GM12892 (cell line): Measurements from ENCODE around the gene RHD.
"Not testable (repeated sequence)": the region's sequence is repeated elsewhere in the genome, so short reads cannot be mapped to it uniquely, and the experiment has no call there.

Experiments
- POLR2A ChIP-seq: IDR thresholded peaks from 2 replicates; pipeline ENCODE4 v1.6.1; 2011; ENCODE audit warnings: low read depth, low read length, control low read depth
- POLR2AphosphoS5 ChIP-seq: IDR thresholded peaks from 2 replicates; pipeline ENCODE4 v1.6.1; 2011; ENCODE audit warnings: low read depth, low read length, control low read depth
- TAF1 ChIP-seq: IDR thresholded peaks from 2 replicates; pipeline ENCODE4 v1.6.1; 2011; ENCODE audit warnings: low read depth, mild to moderate bottlenecking, control low read depth, low read length, borderline replicate concordance

DNA sequence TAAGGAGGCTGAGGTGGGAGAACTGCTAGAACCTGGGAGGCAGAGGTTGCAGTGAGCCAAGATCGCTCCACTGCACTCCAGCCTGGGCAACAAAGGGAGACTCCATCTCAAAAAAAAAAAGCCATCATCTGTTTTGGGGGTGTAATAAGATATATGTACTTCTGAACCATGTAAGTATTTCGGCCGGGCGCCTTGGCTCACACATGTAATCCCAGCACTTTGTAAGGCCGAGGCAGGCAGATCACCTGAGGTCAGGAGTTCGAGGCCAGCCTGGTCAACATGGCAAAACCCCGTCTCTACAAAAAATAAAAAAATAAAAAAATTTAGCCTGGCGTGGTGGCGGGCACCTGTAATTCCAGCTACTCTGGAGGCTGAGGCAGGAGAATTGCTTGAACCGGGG lies 36.9 kb upstream of the RHD start:
- TF ChIP-seq POLR2A, TAF1, POLR2AphosphoS5: not testable (repeated sequence)
